Mesothelial cell of epicardium (in vitro differentiated cells): ENCODE measurements around the gene RFFL. TPM values are rescaled to one million over a fixed set of nuclear protein-coding genes. Genes with fewer than 3 reads are reported as not detected.
A peak's percentile ranks its signal among the peaks of the same experiment; 100 is the strongest.

Experiments
- DNase-seq, 2 experiments: peaks; one replicate each; pipeline ENCODE4 v3.0.0; 2021; ENCODE audit warnings: low spot score in 2 of 2; ENCODE audit not compliant: unreplicated experiment in 2 of 2
- H3K27ac Mint-ChIP-seq: 2 replicates; pipeline ENCODE4 v1.8.0; 2021; ENCODE audit warnings: mixed read lengths
- H3K27me3 Mint-ChIP-seq: 2 replicates; pipeline ENCODE4 v1.8.0; 2021; ENCODE audit warnings: low read depth, mixed read lengths
- H3K36me3 Mint-ChIP-seq: 2 replicates; pipeline ENCODE4 v1.8.0; 2021; ENCODE audit warnings: mixed read lengths
- H3K4me1 Mint-ChIP-seq: 2 replicates; pipeline ENCODE4 v1.8.0; 2021; ENCODE audit warnings: mixed read lengths
- H3K4me3 Mint-ChIP-seq: 2 replicates; pipeline ENCODE4 v1.8.0; 2021; ENCODE audit warnings: mild to moderate bottlenecking, moderate library complexity, mixed read lengths
- H3K9me3 Mint-ChIP-seq: 2 replicates; pipeline ENCODE4 v1.8.0; 2021; ENCODE audit warnings: mixed read lengths
- CTCF ChIP-seq: fragments of 200-600 bp; sonication (generic); IDR thresholded peaks from one replicate; pipeline ENCODE4 v1.5.0; 2021; ENCODE audit warnings: antibody characterized with exemption; ENCODE audit not compliant: unreplicated experiment
- total RNA-seq: library from RNA; stranded (reverse); gene quantifications from 3 replicates; pipeline ENCODE4 v1.2.1, GENCODE V29; 2021

The RFFL gene
- total RNA-seq, 1 donor from 2014 or later, result 19.8 TPM

GRCh38 chr17:35051579-35052240 lies 11.8 kb downstream of the RFFL start:
- H3K4me1 Mint-ChIP-seq, result peaks cover 15% of the 10 kb centered on the region
- H3K9me3 Mint-ChIP-seq, result no peaks in the 10 kb centered on the region
- H3K27ac Mint-ChIP-seq, result no peak overlapping the region
- no peak for DNase-seq
- no peaks in the 10 kb centered on the region for H3K27me3 Mint-ChIP-seq
- H3K4me3 Mint-ChIP-seq, result no peak overlapping the region
- H3K36me3 Mint-ChIP-seq, result peaks cover 2% of the 10 kb centered on the region
- TF ChIP-seq CTCF, result no peak

GRCh38 chr17:35051183-35051578 lies 12.3 kb downstream of the RFFL start:
- H3K27me3 Mint-ChIP-seq, result no peaks in the 10 kb centered on the region
- no peak for TF ChIP-seq CTCF
- DNase-seq, result no peak
- H3K4me3 Mint-ChIP-seq, result no peak overlapping the region
- peaks cover 20% of the 10 kb centered on the region for H3K4me1 Mint-ChIP-seq
- no peaks in the 10 kb centered on the region for H3K9me3 Mint-ChIP-seq
- H3K27ac Mint-ChIP-seq, result no peak overlapping the region
- H3K36me3 Mint-ChIP-seq, result peaks cover 2% of the 10 kb centered on the region

- no peak overlapping the region for H3K27ac Mint-ChIP-seq
- H3K36me3 Mint-ChIP-seq, result no peaks in the 10 kb centered on the region
- no peaks in the 10 kb centered on the region for H3K9me3 Mint-ChIP-seq
- peaks cover 24% of the 10 kb centered on the region for H3K4me1 Mint-ChIP-seq
- no peaks in the 10 kb centered on the region for H3K27me3 Mint-ChIP-seq
- no peak for DNase-seq
- H3K4me3 Mint-ChIP-seq, result no peak overlapping the region
- no peak for TF ChIP-seq CTCF
Measured at GRCh38 chr17:35050170-35050569, 13.3 kb downstream of the RFFL start.

- Mint-ChIP-seq H3K27me3 (no peaks in the 10 kb centered on the region), H3K27ac (no peak overlapping the region), H3K4me1 (peaks cover 24% of the 10 kb centered on the region), H3K4me3 (no peak overlapping the region), H3K9me3 (no peaks in the 10 kb centered on the region), H3K36me3 (no peaks in the 10 kb centered on the region)
- no peak for TF ChIP-seq CTCF
- DNase-seq, result no peak
Measured at GRCh38 chr17:35048685-35049379, 14.7 kb downstream of the RFFL start.

GRCh38 chr17:35046740-35047283 lies 16.7 kb downstream of the RFFL start:
- Mint-ChIP-seq H3K36me3 (no peaks in the 10 kb centered on the region), H3K4me3 (no peak overlapping the region), H3K9me3 (no peaks in the 10 kb centered on the region), H3K27ac (peak overlapping the region; percentile 69), H3K4me1 (peaks cover 24% of the 10 kb centered on the region), H3K27me3 (no peaks in the 10 kb centered on the region)
- no peak for TF ChIP-seq CTCF
- no peak for DNase-seq
